C4-2B (cell line): ENCODE measurements around the gene OBSL1.
A peak's percentile ranks its signal among the peaks of the same experiment; 100 is the strongest.

Experiments
- H3K27ac ChIP-seq: fragments of 450-650 bp; 2 replicates; pipeline ENCODE4 v1.5.1; 2017
- CTCF ChIP-seq: fragments of 450-650 bp; conservative IDR thresholded peaks from 2 replicates; pipeline ENCODE4 v1.5.1; 2017; ENCODE audit warnings: mild to moderate bottlenecking
- ZFX ChIP-seq: fragments of 450-650 bp; IDR thresholded peaks from 2 replicates; pipeline ENCODE4 v1.6.1; 2017

OBSL1 gene

DNA sequence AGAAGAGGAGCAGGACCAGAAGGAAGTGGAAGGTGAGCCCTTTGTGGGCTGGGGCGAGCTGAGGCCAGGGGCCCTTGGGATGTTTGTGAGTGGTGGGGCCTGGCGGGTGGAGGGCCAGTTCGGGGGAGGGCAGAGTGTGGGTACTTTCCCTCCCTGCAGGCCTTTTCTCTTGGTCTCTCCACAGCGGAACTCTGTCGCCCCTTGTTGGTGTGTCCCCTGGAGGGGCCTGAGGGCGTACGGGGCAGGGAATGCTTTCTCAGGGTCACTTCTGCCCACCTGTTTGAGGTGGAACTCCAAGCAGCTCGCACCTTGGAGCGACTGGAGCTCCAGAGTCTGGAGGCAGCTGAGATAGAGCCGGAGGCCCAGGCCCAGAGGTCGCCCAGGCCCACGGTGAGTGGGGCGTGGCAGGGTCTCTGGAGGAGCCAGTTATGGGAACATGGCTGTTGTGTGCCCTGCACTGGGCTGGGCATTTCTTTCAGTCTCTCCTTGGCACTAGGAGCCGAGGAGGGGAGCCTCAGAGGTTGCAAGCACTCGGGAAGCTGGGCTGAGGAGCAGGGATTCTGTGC is 37.1 kb upstream of the OBSL1 start:
- no peak for TF ChIP-seq CTCF
- TF ChIP-seq ZFX: no peak

GRCh38 chr2:219607931-219608330 is 36.6 kb upstream of the OBSL1 start:
- TF ChIP-seq ZFX (no peak), CTCF (no peak)
- H3K27ac ChIP-seq: no peak overlapping the region

More for the DNA sequence above, 37.1 kb upstream of the OBSL1 start:
- no peak overlapping the region for H3K27ac ChIP-seq

GRCh38 chr2:219605607-219605954 is 34.2 kb upstream of the OBSL1 start:
- H3K27ac ChIP-seq: no peak overlapping the region
- TF ChIP-seq ZFX (no peak), CTCF (no peak)

DNA sequence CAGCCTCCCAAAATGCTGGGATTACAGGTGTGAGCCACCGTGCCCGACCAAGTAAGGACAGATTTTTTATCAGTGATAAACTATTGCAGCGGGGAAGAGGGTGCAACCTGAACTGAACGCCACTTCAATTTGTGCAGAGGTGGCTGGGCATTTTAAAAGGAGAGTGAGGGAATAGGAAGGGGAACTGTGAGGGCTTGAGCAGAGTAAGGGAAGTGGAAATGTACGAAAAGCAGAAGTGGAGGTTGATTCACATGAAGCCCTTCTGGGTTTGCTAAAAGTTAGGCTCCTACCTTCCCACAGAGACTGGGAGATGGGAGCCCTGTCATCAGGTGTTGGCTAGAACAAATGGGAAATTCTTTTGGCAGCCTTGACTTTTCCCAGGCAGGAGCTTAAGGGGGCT is 32.4 kb upstream of the OBSL1 start:
- TF ChIP-seq CTCF (no peak), ZFX (no peak)
- H3K27ac ChIP-seq: no peak overlapping the region

GRCh38 chr2:219598308-219599078 is 27.2 kb upstream of the OBSL1 start:
- peak overlapping the region; percentile 88 for H3K27ac ChIP-seq
- no peak for TF ChIP-seq CTCF
- no peak for TF ChIP-seq ZFX

GRCh38 chr2:219597552-219598307 is 26.4 kb upstream of the OBSL1 start, which contains the start of gene STK11IP:
STK11IP (plus strand) TSS chr2:219597857; CDS start chr2:219598120, 263 bp downstream.
- no peak for TF ChIP-seq CTCF
- no peak for TF ChIP-seq ZFX
- peak within 1 kb of the TSS; percentile 88 for H3K27ac ChIP-seq

- TF ChIP-seq ZFX (no peak), CTCF (no peak)
- H3K27ac ChIP-seq: peak overlapping the region; percentile 88
These were observed 25.7 kb upstream of the OBSL1 start for GRCh38 chr2:219596954-219597551.
